ENCODE data around the gene RALGAPA2. TPM values are rescaled to one million over a fixed set of nuclear protein-coding genes. Genes with fewer than 3 reads are reported as not detected.

Gene RALGAPA2
- total RNA-seq, 1 donor from 2014 or later: 28.1 TPM

GRCh38 chr20:20733943-20734342 lies 21.5 kb upstream of the RALGAPA2 start:
- H3K27me3 Mint-ChIP-seq: peaks cover 10% of the 10 kb centered on the region
- TF ChIP-seq CTCF (conservative IDR thresholded peaks at IDR 0.05): no peak
- no peak overlapping the region for H3K27ac Mint-ChIP-seq
- no peaks in the 10 kb centered on the region for H3K9me3 Mint-ChIP-seq
- no peaks in the 10 kb centered on the region for H3K36me3 Mint-ChIP-seq
- no peaks in the 10 kb centered on the region for H3K4me1 Mint-ChIP-seq (ENCODE audit: unreplicated experiment)
- H3K4me3 Mint-ChIP-seq: no peak overlapping the region
- no peak for DNase-seq (ENCODE audit: extremely low spot score, unreplicated experiment)

- no peaks in the 10 kb centered on the region for H3K4me1 Mint-ChIP-seq (ENCODE audit: unreplicated experiment)
- no peaks in the 10 kb centered on the region for H3K9me3 Mint-ChIP-seq
- no peak overlapping the region for H3K27ac Mint-ChIP-seq
- no peak for DNase-seq (ENCODE audit: extremely low spot score, unreplicated experiment)
- H3K36me3 Mint-ChIP-seq: no peaks in the 10 kb centered on the region
- H3K27me3 Mint-ChIP-seq: peaks cover 12% of the 10 kb centered on the region
- no peak for TF ChIP-seq CTCF (conservative IDR thresholded peaks at IDR 0.05)
- H3K4me3 Mint-ChIP-seq: no peak overlapping the region
Observed at GRCh38 chr20:20732641-20733040, 20.2 kb upstream of the RALGAPA2 start.

- H3K27ac Mint-ChIP-seq: no peak overlapping the region
- H3K4me3 Mint-ChIP-seq: no peak overlapping the region
- TF ChIP-seq CTCF (conservative IDR thresholded peaks at IDR 0.05): no peak
- DNase-seq (ENCODE audit: extremely low spot score, unreplicated experiment): no peak
- H3K36me3 Mint-ChIP-seq: no peaks in the 10 kb centered on the region
- no peaks in the 10 kb centered on the region for H3K4me1 Mint-ChIP-seq (ENCODE audit: unreplicated experiment)
- H3K27me3 Mint-ChIP-seq: peaks cover 13% of the 10 kb centered on the region
- no peaks in the 10 kb centered on the region for H3K9me3 Mint-ChIP-seq
Observed at GRCh38 chr20:20731945-20732296, 19.5 kb upstream of the RALGAPA2 start.

GRCh38 chr20:20731000-20731944 lies 18.8 kb upstream of the RALGAPA2 start:
- Mint-ChIP-seq H3K36me3 (no peaks in the 10 kb centered on the region), H3K4me1 (ENCODE audit: unreplicated experiment) (no peaks in the 10 kb centered on the region), H3K27me3 (peaks cover 8% of the 10 kb centered on the region), H3K4me3 (no peak overlapping the region), H3K27ac (no peak overlapping the region), H3K9me3 (no peaks in the 10 kb centered on the region)
- DNase-seq (ENCODE audit: extremely low spot score, unreplicated experiment): no peak
- TF ChIP-seq CTCF (conservative IDR thresholded peaks at IDR 0.05): no peak

GRCh38 chr20:20729563-20729962 lies 17.1 kb upstream of the RALGAPA2 start:
- no peak for DNase-seq (ENCODE audit: extremely low spot score, unreplicated experiment)
- no peak overlapping the region for H3K27ac Mint-ChIP-seq
- H3K4me1 Mint-ChIP-seq (ENCODE audit: unreplicated experiment): no peaks in the 10 kb centered on the region
- H3K9me3 Mint-ChIP-seq: no peaks in the 10 kb centered on the region
- peaks cover 8% of the 10 kb centered on the region for H3K27me3 Mint-ChIP-seq
- no peak overlapping the region for H3K4me3 Mint-ChIP-seq
- no peak for TF ChIP-seq CTCF (conservative IDR thresholded peaks at IDR 0.05)
- no peaks in the 10 kb centered on the region for H3K36me3 Mint-ChIP-seq

Measured in type B pancreatic cell (in vitro differentiated cells).